GM11168 (cell line): ENCODE results near the gene NXPE3.
"Not testable (repeated sequence)": the region's sequence is repeated elsewhere in the genome, so short reads cannot be mapped to it uniquely, and the experiment has no call there.

ENCODE experiments used
- in situ Hi-C: fragments of 300-500 bp; cut with MboI; formaldehyde crosslinking; loops from one replicate; pipeline ENCODE4 v1.12.0; 2022; ENCODE audit warnings: low sequenced_read_pairs; ENCODE audit not compliant: unreplicated experiment

The NXPE3 gene

DNA sequence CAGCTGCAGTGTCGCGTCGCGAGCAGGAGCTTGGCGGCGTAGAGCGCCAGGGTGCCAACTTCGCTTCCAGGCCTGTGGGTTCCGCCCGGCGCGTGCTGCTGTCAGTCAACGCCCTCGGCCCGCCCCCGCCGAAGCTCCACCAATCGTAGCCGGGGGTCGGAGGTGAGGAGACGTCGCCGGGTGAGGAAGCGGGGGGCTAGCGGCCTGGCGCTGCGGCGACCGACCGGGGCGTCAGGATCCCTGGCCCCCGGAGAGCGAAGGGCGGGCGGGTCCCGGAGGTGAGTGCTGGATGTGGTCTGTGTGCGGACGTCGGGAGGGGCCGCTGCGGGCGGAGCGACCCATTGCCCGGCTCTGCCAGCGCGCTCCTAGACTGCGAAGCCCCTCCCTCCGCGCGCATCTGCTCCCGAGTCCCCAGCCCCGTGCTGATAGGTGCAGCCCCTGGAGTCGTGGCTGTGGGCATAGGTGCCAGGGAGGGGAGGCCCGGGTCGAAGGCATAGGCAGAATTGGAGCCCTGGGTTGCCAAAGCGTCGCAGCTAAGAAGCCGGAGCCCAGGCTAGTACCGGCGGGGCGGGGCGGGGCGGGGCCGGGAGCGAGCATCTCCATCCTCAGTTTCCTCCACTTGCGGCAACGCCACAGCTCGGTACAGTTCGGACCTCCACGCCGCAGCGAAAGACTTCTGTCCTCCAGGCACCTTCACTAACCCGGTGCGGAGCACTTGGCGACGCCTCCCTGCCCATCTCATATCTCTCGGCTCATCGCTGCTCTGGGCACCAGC, at the start of gene NXPE3:
Gene NXPE3, plus strand, starts transcription at position 165 of the 775 bp plus-strand sequence. CDS start 6,386 bp downstream, outside the sequence.
- in situ Hi-C loops: no loop called here

DNA sequence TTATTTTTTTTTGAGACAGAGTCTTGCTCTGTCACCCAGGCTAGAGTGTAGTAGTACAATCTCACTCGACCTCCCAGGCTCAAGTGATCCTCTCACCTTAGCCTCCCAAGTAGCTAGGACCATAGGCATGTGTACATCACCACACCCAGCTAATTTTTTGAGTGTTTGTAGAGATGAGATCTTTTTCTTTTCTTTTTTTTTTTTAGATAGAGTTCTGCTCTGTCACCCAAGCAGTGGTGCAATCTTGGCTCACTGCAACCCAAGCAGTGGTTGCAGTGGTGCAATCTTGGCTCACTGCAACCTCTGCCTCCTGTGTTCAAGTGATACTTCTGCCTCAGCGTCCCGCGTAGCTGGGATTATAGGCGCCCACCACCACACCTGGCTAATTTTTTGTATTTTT, 49.4 kb upstream of the NXPE3 start:
- in situ Hi-C loops: loop anchor here (5.0 kb wide), 1 partner anchor 33 kb away; no protein-coding TSS in a partner anchor

DNA sequence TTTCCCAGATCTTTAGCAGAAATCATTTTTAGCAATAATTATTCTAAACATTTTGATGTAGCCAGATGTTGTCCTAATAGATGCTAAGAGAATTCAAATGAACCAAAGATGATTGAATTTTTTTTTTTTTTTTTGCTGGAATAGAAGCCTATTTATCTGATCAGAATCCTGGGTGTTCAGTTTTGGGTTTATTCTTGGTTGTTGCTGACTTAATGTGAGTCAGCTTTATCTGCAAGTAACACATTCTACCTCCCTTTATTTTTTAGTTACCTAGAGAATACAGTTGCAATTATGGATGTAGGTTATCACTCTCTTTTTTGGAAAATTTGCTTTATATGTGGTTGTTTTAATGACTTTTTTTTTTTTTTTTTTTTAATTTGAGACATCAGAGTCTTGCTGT, 48.2 kb upstream of the NXPE3 start:
- in situ Hi-C loops: no loop called here

DNA sequence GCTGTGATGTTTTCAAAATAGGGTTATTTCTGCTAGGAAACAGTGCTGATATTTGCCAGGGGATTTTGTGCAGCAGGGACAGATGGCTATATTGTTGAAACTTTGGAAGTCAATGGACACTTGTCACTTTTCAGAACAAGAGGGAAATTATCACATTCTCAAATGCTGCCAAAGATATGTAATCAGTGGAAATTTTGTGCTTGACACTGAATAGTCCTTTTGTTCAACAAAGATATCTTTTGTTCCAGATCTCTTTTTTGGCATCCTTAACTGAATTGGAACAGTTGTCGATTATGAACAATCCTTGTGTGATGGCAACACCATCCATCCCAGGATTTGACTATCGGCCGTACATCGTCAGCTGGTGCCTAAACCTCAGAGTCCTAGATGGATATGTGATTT, 46.8 kb upstream of the NXPE3 start:
- in situ Hi-C loops: no loop called here

DNA sequence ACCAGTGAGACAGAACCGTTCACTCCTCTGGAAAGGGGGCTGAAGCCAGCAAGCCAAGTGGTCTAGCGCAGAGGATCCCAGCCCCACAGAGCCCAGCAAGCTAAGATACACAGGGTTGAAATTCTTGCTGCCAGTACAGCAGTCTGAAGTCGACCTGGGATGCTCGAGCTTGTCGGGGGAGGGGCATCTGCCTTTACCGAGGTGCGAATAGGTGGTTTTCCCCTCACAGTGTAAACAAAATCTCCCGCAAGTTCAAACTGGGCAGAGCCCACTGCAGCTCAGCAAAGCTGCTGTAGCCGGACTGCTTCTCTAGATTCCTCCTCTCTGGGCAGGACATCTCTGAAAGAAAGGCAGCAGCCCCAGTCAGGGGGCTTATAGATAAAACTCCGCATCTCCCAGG, 43.2 kb upstream of the NXPE3 start:
- in situ Hi-C loops: no loop called here

DNA sequence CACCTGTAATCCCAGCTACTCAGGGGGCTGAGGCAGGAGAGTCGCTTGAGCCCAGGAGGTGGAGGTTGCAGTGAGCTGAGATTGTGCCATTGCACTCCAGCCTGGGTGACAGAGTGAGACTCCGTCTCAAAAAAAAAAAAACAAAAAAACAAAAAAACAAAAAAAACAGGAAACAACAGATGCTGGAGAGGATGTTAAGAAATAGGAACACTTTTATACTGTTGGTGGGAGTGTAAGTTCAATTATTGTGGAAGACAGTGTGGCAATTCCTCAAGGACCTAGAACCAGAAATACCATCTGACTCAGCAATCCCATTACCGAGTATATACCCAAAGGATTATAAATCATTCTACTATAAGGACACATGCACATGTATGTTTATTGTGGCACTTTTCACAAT, 37.1 kb upstream of the NXPE3 start:
- in situ Hi-C loops: not testable (repeated sequence)

DNA sequence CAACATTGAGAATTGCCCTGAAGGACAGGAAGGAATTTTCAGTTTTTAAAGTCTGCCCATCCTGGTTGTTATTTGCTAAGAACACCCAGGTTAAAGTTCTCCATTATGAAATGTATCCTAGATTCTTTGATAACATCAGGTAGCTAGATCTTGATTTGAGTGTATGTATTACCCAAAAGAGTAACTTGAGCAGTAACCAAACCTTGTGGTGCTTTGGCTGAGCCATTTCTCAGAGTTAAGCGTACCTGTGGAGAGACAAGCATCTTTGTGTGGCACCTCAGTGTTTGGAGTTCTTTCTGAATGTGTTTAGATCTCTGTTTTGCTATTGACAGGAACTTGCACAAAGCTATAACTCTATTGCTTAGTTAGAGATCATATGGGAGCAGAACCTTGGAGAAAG, 34.2 kb upstream of the NXPE3 start:
- in situ Hi-C loops: no loop called here

DNA sequence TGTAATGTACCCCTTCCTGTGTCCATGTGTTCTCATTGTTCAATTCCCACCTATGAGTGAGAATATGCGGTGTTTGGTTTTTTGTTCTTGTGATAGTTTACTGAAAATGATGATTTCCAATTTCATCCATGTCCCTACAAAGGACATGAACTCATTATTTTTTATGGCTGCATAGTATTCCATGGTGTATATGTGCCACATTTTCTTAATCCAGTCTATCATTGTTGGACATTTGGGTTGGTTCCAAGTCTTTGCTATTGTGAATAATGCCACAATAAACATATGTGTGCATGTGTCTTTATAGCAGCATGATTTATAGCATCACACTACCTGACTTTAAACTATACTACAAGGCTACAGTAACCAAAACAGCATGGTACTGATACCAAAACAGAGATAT, 33.1 kb upstream of the NXPE3 start:
- in situ Hi-C loops: not testable (repeated sequence)

DNA sequence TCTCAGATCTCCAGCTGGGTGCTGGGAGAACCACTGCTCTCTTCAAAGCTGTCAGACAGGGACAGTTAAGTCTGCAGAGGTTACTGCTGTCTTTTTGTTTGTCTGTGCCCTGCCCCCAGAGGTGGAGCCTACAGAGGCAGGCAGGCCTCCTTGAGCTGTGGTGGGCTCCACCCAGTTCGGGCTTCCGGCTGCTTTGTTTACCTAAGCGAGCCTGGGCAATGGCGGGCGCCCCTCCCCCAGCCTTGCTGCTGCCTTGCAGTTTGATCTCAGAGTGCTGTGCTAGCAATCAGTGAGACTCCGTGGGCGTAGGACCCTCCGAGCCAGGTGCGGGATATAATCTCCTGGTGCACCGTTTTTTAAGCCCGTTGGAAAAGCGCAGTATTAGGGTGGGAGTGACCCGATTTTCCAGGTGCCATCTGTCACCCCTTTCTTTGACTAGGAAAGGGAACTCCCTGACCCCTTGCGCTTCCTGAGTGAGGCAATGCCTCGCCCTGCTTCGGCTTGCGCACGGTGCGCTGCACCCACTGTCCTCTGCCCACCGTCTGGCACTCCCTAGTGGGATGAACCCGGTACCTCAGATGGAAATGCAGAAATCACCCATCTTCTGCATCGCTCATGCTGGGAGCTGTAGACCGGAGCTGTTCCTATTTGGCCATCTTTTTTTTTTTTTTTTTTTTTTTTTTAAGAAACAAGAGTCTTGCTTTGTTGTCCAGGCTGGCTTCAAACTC, 25.5 kb upstream of the NXPE3 start:
- in situ Hi-C loops: not testable (repeated sequence)

DNA sequence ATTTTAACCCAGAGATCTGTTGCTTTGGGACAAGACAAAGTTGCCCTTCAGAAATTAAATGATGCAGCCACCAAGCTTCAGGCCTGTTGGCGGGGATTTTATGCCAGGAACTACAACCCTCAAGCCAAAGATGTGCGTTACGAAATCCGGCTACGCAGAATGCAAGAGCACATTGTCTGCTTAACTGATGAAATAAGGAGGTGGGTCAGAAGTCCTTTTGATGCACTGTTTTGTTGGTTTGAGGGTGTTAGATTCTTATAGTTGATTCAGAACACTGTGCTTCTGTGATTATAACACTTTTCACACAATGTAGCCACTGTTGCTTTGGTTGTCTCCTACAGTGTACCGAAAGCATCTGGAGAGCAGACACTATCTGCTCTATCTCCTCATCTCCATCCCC, 20.8 kb upstream of the NXPE3 start:
- in situ Hi-C loops: no loop called here

DNA sequence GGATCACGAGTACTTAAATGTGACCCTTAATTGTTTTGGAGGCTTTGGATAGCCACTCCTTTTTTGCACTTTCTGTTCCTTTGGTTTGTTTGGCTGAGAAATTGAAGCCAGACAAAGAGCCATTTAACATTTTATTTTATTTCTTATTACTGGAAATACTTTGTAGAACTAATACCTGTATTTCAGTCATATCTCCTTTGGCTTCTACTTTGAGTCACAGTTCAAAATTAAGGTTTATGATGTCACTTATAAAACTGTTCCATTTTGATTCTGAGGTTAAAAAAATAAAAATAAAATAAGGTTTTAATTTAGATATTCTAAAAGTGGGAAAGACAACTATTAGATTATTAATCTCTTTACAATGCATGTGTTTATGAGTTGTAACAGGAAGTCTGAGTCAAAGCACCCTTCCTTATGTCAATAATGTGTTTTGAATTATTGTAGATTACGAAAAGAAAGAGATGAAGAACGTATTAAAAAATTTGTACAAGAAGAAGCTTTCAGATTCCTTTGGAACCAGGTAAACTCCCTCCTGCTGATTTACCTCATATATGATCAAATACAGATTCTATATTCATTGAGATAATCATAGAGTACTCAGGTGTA, 16.9 kb upstream of the NXPE3 start:
- in situ Hi-C loops: loop anchor here (5.0 kb wide), 1 partner anchor 35 kb away; no protein-coding TSS in a partner anchor

DNA sequence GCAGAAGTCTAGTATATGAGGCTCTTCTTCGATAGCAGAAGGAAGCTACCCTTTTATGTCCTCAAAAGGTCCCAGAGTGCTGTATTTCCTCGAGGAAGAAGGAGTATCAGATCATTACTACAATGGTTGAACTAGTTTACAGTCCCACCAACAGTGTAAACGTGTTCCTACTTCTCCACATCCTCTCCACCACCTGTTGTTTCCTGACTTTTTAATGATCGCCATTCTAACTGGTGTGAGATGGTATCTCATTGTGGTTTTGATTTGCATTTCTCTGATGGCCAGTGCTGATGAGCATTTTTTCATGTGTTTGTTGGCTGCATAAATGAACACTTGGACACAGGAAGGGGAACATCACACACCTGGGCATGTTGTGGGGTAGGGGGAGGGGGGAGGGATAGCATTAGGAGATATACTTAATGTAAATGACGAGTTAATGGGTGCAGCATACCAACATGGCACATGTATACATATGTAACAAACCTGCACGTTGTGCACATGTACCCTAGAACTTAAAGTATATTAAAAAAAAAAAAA, 1.2 kb upstream of the NXPE3 start:
- in situ Hi-C loops: not testable (repeated sequence)

DNA sequence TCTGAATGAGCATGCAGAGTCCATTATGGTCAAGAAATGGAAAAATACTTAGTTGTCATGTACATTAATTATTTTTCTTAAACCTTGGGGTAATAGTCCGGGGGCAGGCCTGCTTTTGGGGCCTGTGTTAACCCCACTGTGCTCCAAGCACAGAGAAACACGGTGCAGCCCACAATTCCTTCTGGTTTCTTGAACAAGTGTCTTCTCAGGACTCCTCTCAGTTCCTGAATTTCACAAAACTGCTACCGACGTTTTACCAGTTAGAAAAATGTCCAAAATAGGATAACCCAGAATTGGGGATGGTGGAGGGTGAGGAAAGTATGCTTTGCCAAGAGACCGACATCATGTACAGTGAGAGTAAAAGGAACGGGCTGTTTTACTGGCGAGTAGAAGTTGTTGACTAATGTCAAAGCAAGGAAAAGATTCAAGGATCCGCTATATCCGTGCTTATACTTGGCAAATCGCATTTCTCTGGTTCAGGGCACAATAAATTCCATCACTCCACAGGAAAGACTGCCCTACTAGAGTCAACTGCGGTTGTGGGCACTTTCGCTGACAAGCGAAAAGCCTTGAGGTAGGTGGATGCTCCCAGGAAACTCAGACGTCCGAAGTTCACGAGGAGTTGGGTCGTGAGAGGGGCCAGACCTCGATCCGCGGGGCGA, 495 bp upstream of the NXPE3 start:
- in situ Hi-C loops: no loop called here

DNA sequence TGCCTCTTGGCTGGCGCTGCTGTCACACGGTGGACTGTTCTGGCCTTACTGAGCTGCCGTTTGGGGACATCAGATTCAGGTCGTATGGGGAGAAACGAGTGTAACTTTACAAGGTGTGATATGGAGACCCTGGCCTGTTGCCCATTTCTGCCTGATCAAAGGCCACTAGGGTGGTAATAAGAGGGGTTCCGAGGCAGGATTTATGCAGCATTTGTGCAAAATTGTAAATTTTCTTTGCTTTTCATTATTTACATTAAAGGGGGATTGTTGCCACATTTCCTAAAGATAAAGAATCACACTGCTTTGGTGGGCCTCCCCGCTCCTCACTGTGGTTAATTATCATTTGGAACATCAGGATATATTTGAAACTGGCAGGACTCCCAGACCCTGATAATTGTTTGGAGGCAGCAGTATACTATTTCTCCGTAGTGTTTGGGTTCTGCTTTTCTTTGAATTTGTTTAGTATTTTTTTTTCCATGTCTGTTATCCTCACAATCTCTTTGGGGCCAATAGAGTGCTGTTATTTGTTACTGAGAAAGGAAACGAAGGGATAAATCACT, 891 bp downstream of the NXPE3 start:
- in situ Hi-C loops: no loop called here

DNA sequence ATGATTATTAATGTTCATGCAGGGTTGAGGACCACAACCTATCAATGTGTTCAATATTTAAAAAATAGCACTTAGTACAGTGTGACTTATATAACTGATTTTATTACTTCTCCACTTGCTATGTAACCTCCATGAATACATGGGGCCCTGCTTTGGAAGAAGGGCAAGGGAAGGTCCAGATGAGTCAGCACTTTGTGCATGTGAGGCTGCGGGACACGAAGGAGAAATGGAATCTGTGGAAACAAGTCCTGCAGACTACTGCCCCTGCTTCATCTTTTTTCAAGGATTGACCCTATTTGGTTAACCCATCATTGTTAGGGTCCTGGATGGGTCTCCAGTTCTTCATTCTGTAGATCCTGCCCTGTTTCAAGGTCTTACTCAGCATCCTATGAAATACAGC, 1.6 kb downstream of the NXPE3 start:
- in situ Hi-C loops: no loop called here

DNA sequence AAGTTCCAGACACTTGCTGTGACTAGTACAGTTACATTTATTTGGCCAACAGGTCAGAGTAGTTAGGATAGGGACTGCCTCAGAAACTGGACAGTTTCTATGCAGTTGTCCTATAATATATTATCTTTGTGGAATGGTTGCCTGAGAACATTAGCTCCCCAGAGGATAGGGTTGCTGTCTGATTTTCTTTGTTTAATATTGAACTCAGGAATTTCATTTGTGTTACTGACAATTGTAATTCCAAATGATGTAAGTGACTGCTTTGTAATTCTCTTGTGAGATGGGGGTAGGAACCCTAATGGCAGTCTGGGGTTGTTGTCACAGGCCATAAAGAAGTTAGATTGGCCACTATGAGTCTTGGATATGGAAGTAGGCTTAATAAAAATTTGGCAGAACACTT, 2.2 kb downstream of the NXPE3 start:
- in situ Hi-C loops: no loop called here

DNA sequence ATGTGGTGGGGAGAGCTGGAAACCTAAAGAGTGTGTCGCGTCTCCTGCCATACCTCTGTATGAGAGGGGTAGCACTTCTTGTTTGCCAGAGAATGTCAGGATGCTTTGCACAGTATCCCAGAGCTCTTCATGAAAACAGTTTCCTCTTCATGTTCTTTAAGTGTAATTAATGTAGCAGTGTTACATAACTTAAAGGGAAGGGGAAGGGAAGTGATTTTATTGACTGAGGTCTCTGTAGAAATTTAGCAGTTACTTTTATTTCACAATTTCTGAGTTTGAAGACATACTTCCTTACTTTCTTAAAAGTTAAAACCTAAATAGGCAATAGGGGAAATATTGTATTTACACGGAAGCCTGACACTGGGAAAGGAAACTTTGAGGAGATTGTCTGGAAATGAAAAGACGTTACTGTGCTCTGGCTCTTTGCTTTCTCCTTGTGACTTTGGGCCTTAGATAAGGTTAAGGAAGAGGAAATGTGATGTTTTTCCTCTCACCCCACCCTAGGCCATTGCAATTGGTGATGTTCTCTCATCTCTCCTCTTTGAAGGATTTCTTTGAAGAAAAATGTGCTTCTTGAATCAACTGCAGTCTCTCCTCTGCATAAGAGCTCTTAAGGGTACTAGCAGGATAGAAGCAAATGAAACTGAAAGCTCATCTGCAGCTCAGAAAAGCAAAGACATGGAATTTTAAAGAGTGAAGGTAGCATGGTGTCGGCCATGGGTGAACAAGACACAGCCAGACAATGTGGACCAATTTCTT, 6.0 kb downstream of the NXPE3 start:
- in situ Hi-C loops: no loop called here

DNA sequence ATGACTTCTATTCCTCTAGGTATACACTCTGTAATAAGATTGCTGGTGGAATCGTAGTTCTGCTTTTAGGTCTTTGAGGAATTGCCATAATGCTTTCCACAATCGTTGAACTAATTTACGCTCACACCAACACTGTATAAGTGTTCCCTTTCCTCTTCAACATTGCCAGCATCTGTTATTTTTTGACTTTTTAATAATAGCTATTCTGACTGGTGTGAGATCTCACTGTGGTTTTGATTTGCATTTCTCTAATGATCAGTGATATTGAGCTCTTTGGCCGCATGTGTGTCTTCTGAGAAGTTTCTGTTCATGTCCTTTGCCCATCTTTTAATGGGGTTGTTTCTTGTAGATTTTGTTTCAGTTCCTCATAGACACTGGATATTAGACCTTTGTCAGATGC, 12.8 kb downstream of the NXPE3 start:
- in situ Hi-C loops: no loop called here

DNA sequence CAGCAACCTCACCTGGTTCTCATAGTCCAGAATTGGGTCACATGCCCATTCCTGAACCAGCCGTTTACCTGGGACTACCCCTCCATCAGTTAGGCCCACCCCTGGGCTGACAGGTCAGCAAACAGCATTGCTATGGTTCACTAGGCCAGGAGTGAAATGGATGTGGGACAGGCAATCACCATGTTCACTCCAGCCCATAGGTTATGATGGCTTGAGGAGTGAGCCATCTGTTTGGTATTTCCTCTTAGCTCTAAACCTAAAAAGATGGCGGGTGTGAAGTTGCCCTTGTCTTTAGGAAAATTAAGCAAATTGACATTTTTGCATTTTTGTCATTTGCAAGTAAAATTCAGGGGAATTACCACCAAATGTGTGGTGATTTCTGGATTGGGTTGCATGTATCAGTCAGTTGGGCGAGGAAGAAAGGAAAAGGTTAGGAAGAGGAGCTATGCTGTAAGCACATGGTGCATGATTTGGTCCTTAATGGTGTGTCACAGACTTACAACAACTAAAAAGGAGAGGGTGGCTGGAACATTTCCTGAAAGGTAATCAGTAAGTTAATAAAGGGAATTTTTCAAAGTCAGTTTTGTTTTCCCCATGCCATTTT, 17.2 kb downstream of the NXPE3 start:
- in situ Hi-C loops: no loop called here
